Activated T-cell treated with anti-CD3 and anti-CD28 coated beads for 24 hours (primary cell): ENCODE measurements around the gene NET1.

Experiments
- DNase-seq: peaks from one replicate; pipeline ENCODE4 v3.0.0-alpha.2; 2020; ENCODE audit warnings: low read depth

Gene NET1

GRCh38 chr10:5482016-5482415 is 69.7 kb downstream of the NET1 start:
- DNase-seq: no peak

GRCh38 chr10:5484205-5484604 is 71.8 kb downstream of the NET1 start:
- no peak for DNase-seq

DNA sequence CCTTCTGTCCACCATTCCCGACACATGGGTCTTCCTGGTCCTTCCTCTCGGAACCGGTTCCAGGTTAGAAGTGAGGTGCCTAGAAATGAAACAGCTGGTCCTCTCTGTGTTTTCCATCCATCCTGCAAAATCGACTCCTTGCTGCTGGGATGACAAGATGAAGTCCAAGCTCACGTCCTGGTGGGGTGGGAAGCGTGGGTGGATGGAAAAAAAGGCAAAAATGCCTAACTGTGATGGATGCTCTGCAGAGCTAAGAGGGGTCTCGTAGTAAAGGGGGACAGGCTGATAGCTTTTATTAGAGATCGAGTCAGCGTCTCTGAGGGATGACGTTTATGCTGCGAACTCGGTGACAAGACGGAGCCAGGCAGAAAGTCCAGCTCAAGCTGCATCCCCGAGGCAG is 72.9 kb downstream of the NET1 start:
- DNase-seq: no peak

- no peak for DNase-seq
These were observed 73.8 kb downstream of the NET1 start for GRCh38 chr10:5485948-5486852.

- no peak for DNase-seq
These were observed 74.5 kb downstream of the NET1 start for GRCh38 chr10:5486853-5487235.

DNA sequence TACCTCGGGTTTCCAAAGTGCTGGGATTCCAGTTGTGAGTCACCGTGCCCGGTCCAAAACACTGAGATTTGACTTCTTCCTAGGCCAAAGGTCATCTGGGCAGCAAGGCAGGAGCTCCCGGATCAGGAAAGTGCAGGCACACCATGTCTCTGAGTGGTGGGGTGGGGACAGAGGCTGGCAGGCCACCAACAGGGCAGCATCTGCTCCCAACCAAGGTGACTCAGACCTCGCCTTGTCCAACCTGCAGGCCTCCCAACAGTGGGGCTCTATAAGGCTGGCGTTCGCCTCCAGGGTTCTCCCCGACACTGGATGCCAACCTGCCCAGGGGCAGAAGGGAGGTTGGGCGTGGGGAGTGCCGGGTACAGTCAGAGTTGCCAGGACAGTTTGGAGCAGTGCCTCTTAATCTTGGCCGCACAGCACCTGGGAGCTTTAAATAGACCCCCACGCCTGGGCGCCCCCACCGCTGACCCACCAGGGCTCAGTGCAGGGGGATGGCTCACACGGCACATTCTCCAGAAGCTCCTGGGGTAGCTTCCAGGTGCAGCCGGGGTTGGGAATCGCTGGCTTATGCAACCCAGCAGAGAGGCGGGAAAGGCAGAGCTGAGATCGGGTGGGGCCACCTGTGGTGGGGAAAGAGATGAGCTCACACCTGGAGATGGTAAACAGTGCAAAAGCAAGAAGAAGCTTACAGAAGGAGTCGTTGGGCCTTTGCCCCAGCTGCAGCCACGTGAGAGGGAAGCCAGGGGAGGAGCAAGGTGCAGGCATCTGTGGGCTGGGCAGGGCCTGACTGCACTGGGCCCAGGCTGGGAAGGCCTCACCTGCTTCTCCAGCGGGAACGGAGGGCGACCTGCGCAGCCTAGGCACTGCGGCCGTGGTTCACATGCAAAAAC is 76.2 kb downstream of the NET1 start:
- DNase-seq: no peak

DNA sequence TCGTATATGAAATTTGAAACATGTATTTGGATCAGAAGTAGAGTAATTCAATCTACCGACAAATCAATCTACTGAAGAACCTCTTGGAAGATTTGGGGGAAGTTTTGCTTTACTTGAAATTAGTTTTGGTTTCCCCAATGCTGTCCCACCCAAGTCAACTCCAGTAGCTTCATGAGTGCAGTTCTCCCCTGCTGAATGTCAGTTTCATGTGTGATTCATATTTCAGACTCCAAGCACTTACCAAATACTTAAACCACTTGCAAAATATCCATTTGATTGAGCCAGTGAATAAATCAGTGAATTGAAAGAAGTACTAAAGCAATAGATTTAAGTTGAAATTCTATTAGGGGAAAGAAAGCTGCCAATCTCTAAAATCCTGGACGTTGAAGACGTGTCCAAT is 77.7 kb downstream of the NET1 start:
- no peak for DNase-seq

GRCh38 chr10:5490698-5491464 is 78.5 kb downstream of the NET1 start:
- no peak for DNase-seq

DNA sequence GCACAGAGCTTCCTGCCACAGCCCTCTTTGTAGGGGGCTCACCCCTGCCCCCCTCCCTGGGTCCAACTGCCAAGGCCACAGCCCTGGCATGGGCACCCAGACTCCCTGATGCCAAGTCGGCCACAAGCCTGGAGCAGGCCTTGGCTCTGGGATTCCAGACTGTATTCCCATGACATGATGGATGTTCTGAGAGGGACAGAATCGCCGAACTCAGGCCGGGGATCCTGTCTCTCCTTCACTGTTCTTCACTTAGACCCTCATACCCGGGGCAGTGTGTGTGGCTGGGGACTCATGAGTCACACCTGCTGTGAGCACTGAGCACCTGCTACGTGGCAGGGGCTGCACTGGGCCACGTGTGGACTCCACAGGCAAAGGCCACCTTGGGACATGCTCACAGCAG is 79.1 kb downstream of the NET1 start:
- DNase-seq: no peak

GRCh38 chr10:5492322-5492855 is 80.0 kb downstream of the NET1 start:
- DNase-seq: no peak

DNA sequence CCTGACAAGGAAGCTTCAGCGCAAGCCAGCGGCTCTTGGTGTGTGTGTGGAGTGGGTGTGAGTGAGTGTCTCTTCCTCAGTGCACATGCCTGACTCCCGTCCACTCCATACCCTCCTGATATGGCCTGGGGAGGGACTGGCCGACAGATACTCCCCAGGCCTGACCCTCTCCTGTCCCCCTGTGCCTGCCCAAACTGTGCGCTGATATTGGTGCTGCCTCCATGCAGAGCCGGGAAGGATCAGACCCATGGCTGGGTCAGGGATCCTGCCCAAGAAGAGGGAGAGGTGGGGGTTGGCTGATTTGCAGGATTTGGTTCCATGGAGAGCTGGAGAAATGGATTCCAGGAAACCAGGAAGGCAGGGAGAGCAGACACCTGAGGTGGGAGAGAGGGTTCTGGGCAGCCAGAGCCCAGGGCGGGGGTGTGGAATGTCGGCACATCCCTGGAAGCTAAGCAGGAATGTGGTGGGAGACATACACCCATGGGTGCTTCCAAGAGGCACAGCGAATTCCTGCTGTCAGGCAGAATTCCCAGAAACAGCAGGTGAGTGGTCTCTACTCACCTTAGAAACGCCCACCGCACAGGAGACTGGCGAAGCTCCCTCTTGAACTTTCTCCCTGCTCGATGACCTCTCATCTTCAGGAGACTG is 80.7 kb downstream of the NET1 start:
- DNase-seq: no peak

DNA sequence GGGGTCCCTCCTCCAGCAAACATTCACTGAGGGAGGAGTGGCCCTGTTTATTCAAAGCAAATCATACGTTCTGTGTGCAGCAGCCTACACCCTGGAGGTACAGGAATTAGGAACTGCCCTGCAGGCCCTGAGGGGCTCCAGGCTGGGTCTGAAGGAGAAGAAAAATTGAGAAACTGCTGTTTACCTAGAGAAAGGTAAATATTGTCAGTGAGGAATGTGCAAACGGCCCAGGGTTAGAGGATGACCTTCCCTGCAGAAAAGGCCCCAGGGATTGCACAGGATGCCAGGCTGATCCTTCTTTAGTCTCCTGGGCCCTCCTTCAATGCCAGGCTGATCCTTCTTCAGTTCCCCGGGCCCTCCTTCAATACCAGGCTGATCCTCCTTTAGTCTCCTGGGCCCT is 81.3 kb downstream of the NET1 start:
- DNase-seq: no peak

GRCh38 chr10:5494611-5495010 is 82.3 kb downstream of the NET1 start:
- DNase-seq: no peak

GRCh38 chr10:5496261-5497250 is 84.2 kb downstream of the NET1 start:
- no peak for DNase-seq

- DNase-seq: no peak
These were observed 84.9 kb downstream of the NET1 start for GRCh38 chr10:5497289-5497688.

DNA sequence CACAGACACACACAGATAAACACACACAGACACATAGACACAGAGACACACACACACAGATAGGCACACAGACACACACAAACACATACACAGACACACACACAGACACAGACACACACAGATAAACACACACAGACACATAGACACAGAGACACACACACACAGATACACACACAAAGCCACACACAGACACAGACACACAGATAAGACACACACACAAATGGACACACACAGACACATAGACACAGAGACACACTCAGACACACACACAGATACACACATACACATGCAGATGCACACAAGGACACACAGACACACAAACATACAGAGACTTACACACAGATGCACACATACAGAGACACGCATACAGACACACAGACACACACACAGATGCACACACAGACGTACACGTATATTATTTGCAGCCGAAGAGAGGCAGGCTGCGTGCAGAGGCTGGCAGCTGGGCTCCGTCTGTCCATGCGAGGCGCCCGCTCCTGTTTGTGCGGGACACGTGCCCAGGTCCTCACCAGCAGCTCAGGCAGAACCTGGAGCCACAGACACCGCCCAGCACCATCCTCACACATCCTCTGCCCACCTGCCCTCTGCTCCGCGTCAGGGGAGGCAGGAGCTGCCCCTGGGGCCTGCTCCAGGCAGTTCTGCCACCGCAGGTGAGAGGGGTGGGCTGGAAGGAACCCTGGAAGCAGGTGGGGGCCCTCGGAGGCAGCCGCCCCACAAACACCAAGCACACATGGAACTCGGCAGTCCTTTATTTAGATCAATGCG is 85.8 kb downstream of the NET1 start:
- DNase-seq: no peak

- no peak for DNase-seq
These were observed 86.6 kb downstream of the NET1 start for GRCh38 chr10:5498791-5499492.

GRCh38 chr10:5499493-5500140 is 87.3 kb downstream of the NET1 start, which contains the start of gene CALML5:
CALML5 (minus strand) TSS chr10:5499570; CDS start chr10:5499438, 132 bp downstream.
- DNase-seq: no peak
